ENCODE data around the gene TENM4.
A peak's percentile ranks its signal among the peaks of the same experiment; 100 is the strongest.

Gene TENM4

DNA sequence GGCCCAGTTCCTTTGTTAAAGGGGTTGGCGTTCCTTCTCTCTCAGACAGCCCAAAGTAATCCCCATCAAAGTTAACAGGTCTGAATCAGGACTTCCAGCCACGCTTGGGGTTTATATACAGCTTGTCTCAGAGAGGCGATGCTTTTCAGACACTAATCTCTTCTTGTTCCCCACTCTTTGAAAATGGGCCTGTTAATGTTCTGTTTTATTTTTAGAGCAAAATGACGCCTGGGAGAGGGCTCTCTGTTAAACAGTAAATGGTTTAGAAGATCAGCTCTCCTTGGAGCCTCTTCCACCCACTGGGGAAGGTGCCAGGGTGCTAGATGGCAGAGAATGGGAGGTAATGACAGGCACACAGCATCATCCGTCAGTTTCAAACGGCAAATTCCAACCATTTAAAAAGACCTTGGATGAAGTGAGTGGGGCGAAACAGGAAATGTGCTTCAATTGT lies 630.2 kb downstream of the TENM4 start:
- H3K4me3 ChIP-seq, result no peak overlapping the region
- in situ Hi-C loops (cut with MboI; ENCODE audit: low sequenced_read_pairs), result no loop called here
- H3K36me3 ChIP-seq (replicated peaks), result no peaks in the 10 kb centered on the region
- no peaks in the 10 kb centered on the region for H3K9me3 ChIP-seq
- no peaks in the 10 kb centered on the region for H3K27me3 ChIP-seq (ENCODE audit: low read depth)
- no peak for DNase-seq (ENCODE audit: low spot score in 2 of 2)
- H3K4me1 ChIP-seq, result peaks cover 4% of the 10 kb centered on the region; the same call in 1 of the 2 replicates

DNA sequence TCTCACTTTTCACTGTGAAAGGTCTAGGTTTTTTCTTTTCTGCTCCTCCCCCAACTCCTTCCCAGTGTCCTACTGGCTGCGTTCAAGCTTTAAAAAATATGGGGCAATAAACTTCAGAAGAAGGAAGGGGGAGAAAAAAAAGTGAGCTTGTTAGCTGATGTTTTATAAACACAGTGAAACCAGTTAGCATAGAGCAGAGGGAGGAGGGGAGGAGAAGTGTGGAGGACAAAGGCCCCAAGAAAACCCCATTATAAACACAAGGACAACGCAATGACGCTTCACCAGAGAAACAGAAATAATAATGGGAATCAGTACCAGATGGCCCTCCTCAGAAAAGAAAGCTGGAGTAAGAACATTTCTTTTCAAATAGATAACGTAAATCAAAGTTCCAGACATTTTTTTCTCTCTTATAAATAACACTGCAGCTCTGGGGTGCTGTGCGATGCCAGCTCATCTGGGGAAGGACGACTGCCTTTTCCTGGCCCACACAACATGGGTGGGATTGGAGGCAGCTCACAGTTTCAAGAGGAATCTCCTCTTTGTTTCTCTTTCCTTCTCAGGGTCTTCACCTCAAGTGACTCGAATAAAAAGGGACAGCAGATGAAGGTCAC lies 630.8 kb downstream of the TENM4 start:
- in situ Hi-C loops (cut with MboI; ENCODE audit: low sequenced_read_pairs), result no loop called here
- Histone ChIP-seq H3K4me1 (peaks cover 4% of the 10 kb centered on the region; the same call in 1 of the 2 replicates), H3K9me3 (no peaks in the 10 kb centered on the region), H3K36me3 (replicated peaks) (no peaks in the 10 kb centered on the region), H3K27me3 (ENCODE audit: low read depth) (no peaks in the 10 kb centered on the region), H3K4me3 (no peak overlapping the region)
- DNase-seq (ENCODE audit: low spot score in 2 of 2), result no peak

DNA sequence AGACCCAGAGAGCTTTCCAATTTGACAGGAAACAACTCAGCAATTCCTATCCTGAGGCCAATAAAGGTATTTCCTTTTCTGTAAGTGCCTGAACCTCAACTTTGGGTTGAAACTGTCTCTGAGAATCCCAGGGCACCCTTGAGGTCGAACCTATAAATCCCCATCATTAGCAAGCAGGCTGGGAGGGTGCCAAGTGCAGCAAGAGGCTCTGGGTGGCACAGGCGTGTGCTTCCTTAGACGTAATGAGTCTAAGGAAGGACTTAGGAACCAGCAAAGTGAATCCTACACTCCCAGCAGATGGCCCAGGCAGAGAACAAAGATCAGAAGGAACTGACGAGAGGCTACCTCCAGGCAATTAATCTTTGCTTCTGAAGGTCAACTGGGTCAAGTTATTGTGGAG lies 631.9 kb downstream of the TENM4 start:
- Histone ChIP-seq H3K9me3 (no peaks in the 10 kb centered on the region), H3K4me1 (peaks cover 4% of the 10 kb centered on the region; the same call in 1 of the 2 replicates), H3K27me3 (ENCODE audit: low read depth) (no peaks in the 10 kb centered on the region), H3K36me3 (replicated peaks) (no peaks in the 10 kb centered on the region), H3K4me3 (no peak overlapping the region)
- in situ Hi-C loops (cut with MboI; ENCODE audit: low sequenced_read_pairs), result no loop called here
- no peak for DNase-seq (ENCODE audit: low spot score in 2 of 2)

DNA sequence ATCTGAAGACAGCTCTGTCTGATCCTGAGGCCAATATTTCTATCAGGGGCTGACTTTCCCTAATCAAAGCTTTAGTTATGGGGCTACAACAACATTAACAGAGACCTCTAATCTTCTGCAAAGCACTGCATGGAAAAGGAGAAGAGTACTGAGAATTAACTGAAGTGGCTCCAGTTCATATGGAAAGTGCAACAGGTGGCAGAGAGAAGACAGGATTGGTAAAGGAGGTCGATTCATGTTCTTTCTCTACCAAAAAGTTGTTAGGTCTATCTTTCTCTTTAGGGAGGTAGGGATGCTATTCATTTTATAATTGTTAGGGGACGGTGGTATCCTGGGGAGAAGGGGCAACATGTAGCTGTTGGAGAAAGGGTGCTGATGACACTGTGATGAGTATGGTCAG lies 633.5 kb downstream of the TENM4 start:
- no peaks in the 10 kb centered on the region for H3K9me3 ChIP-seq
- H3K4me1 ChIP-seq, result peaks cover 7% of the 10 kb centered on the region; the same call in 1 of the 2 replicates
- in situ Hi-C loops (cut with MboI; ENCODE audit: low sequenced_read_pairs), result no loop called here
- no peak for DNase-seq (ENCODE audit: low spot score in 2 of 2)
- no peaks in the 10 kb centered on the region for H3K27me3 ChIP-seq (ENCODE audit: low read depth)
- no peaks in the 10 kb centered on the region for H3K36me3 ChIP-seq (replicated peaks)
- no peak overlapping the region for H3K4me3 ChIP-seq

DNA sequence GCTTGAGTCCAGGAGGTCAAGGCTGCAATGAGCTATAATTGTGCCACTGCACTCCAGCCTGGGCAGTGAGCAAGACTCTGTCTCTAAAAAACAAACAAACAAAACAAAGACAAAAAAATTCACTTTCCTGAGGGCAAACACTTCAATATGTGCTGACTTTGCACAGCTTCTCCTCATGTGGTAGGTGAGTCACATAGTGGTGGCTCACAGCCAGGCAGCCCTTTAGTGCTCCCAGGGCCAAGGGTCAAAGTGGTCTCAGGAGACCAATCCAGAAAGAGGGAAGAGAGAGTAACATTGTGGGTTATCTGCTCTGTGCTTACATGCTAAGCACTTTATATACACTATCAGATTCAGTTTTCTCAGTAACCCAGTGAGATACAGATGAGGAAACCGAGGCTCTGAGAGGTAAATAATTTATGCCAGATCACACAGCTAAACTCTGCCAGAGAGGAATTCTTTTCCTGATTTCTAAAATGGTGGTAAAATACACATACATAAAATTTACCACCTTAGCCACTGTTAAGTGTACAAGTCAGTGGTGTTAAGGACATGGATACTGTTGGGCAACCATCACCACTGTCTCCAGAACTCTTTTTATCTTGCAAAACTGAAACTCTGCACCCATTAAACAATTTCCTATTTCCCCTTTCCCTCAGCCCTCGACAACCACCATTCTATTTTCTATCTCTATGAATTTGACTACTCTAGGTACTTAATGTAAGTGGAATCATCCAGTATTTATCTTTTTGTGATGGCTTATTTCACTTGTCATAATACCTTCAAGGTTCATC lies 634.4 kb downstream of the TENM4 start:
- peaks cover 7% of the 10 kb centered on the region; the same call in 1 of the 2 replicates for H3K4me1 ChIP-seq
- no peak for DNase-seq (ENCODE audit: low spot score in 2 of 2)
- no peaks in the 10 kb centered on the region for H3K36me3 ChIP-seq (replicated peaks)
- in situ Hi-C loops (cut with MboI; ENCODE audit: low sequenced_read_pairs), result no loop called here
- H3K4me3 ChIP-seq, result no peak overlapping the region
- H3K27me3 ChIP-seq (ENCODE audit: low read depth), result no peaks in the 10 kb centered on the region
- H3K9me3 ChIP-seq, result no peaks in the 10 kb centered on the region

DNA sequence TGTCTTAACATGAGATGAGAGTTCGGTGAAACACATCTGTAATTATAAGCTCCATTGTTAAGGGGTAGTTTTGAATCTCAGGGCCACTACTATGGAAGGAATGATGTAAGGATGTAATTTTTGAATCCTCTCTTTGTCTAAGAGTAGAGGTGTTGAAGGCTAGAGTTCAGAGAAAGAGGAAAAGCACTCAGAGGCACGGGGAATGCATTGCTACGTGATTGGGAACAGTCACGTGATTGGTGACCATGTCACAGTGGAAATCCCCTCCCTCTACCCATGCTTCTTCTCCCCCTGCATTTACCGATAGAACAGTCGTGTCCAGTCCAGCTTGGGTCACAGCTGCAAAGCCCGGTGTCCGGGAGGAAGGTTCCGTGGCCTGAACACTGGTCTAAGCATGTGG lies 635.8 kb downstream of the TENM4 start:
- H3K9me3 ChIP-seq, result no peaks in the 10 kb centered on the region
- no peaks in the 10 kb centered on the region for H3K36me3 ChIP-seq (replicated peaks)
- H3K4me1 ChIP-seq, result peaks cover 2% of the 10 kb centered on the region; the same call in 1 of the 2 replicates
- no peaks in the 10 kb centered on the region for H3K27me3 ChIP-seq (ENCODE audit: low read depth)
- no peak overlapping the region for H3K4me3 ChIP-seq
- in situ Hi-C loops (cut with MboI; ENCODE audit: low sequenced_read_pairs), result no loop called here
- no peak for DNase-seq (ENCODE audit: low spot score in 2 of 2)

DNA sequence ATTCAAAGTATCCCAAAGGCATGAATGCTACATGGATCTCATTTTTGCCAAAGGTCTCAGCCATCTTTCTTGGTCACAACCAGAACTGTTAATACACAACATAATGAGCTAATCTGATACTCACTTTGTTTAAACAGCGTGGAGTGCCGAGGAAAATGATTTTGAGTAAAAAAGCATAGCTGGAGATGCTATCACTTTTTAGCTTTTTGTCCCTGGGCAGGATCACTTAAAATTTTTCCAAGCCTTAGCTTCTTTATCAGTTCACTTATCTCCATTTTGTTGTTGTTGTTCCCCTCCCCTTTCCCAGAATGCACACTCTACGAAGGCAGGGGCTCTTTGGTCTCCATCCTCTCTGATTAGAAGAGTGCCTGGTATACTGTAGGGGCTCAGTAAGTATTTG lies 636.8 kb downstream of the TENM4 start:
- in situ Hi-C loops (cut with MboI; ENCODE audit: low sequenced_read_pairs), result no loop called here
- DNase-seq (ENCODE audit: low spot score in 2 of 2), result no peak
- Histone ChIP-seq H3K36me3 (replicated peaks) (no peaks in the 10 kb centered on the region), H3K4me1 (0 out of 2 replicates have a peak, but pooled peaks cover 2% of the 10 kb centered on the region), H3K9me3 (no peaks in the 10 kb centered on the region), H3K4me3 (no peak overlapping the region), H3K27me3 (ENCODE audit: low read depth) (no peaks in the 10 kb centered on the region)

DNA sequence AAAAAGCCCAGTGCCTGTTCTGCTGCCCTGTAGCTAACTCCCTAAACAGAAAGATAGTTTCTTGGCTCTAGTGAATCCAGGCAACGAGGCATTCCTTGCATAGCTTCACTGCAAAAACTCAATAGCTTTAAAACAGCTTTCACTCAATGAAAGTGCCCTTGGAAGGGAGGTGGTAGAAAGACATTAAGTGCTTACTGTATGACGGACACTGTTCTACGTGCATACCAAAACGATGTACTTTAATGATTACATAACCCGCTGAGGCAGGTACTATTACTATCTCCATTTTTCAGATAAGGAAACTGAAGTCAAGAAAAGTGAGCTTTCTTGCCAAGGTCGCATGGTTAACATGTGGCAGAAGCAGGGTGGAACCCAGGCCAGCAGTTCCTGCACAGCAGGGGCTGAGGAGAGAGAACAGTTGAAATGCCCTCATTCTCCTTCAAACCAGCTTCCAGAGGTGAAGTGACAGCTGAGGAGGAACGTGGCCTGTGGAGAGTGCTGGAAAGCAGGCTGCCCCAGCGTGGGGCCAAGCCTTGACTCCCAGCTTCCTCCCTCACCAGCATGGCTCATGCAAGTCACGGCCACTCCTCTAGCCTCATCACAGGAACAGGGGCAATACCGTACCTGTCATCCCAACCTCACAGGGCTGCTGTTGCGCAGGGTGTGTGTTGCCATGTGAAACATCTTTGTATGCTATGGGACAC lies 638.6 kb downstream of the TENM4 start:
- H3K36me3 ChIP-seq (replicated peaks), result no peaks in the 10 kb centered on the region
- H3K4me1 ChIP-seq, result 0 out of 2 replicates have a peak, but pooled peaks cover 2% of the 10 kb centered on the region
- no peak overlapping the region for H3K4me3 ChIP-seq
- H3K27me3 ChIP-seq (ENCODE audit: low read depth), result no peaks in the 10 kb centered on the region
- no peak for DNase-seq (ENCODE audit: low spot score in 2 of 2)
- no peaks in the 10 kb centered on the region for H3K9me3 ChIP-seq
- in situ Hi-C loops (cut with MboI; ENCODE audit: low sequenced_read_pairs), result no loop called here

DNA sequence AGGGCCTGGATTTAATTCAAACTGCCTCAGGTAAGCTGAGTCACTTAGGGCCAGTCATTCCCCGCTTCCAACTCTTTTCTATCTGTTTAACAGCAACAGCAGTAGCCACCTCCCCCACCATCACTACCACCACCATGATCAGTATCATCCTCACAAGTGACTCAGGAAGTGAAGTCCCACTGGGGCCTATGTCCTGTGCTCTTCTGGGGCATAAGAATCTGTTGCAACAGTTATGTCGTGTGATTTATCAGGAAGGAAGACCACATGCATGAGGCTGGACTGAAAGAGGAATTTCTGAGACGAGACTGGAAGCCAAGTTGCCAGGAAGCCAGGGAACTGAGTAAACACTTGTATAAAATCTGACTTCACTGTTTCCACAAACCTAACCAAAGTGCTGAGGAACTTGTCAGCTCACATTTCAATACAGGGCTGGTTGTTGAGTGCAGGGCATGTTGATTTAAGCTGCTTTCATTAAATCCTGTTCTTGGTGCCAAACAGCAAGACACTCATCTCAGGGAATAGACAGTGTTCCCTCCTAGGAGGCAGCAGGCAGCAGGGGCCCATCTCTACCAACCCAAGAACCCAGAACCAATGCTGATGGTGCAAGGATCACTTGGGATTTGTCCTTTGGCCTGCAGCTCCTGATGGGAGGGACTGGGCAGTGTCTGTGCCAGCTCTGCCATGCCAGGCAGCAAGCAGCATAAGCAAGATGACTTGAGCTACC lies 639.5 kb downstream of the TENM4 start:
- H3K4me1 ChIP-seq, result 0 out of 2 replicates have a peak, but pooled peaks cover 2% of the 10 kb centered on the region
- in situ Hi-C loops (cut with MboI; ENCODE audit: low sequenced_read_pairs), result no loop called here
- H3K36me3 ChIP-seq (replicated peaks), result no peaks in the 10 kb centered on the region
- no peaks in the 10 kb centered on the region for H3K27me3 ChIP-seq (ENCODE audit: low read depth)
- no peak for DNase-seq (ENCODE audit: low spot score in 2 of 2)
- no peaks in the 10 kb centered on the region for H3K9me3 ChIP-seq
- no peak overlapping the region for H3K4me3 ChIP-seq

DNA sequence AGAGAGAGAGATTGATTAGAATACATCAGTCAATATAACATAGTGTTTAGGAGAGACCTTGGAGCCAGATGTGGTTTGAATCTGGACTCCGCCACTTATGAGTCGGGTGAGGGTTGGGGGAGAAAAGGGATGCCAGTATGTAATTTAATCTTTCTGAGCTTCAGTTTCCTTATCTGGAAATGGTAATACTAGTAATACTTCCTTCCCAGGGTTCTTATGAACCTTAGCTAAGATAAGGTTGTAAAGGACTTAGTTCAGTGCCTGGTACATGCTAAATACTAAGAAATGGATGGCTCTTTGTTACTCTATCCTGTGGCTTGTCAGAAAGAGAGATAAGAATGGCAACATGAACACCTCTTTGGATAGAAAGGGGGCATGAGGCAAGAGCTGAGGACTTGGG lies 640.1 kb downstream of the TENM4 start:
- DNase-seq (ENCODE audit: low spot score in 2 of 2), result no peak
- H3K36me3 ChIP-seq (replicated peaks), result no peaks in the 10 kb centered on the region
- H3K9me3 ChIP-seq, result no peaks in the 10 kb centered on the region
- no peaks in the 10 kb centered on the region for H3K27me3 ChIP-seq (ENCODE audit: low read depth)
- in situ Hi-C loops (cut with MboI; ENCODE audit: low sequenced_read_pairs), result no loop called here
- H3K4me3 ChIP-seq, result no peak overlapping the region
- 0 out of 2 replicates have a peak, but pooled peaks cover 2% of the 10 kb centered on the region for H3K4me1 ChIP-seq

DNA sequence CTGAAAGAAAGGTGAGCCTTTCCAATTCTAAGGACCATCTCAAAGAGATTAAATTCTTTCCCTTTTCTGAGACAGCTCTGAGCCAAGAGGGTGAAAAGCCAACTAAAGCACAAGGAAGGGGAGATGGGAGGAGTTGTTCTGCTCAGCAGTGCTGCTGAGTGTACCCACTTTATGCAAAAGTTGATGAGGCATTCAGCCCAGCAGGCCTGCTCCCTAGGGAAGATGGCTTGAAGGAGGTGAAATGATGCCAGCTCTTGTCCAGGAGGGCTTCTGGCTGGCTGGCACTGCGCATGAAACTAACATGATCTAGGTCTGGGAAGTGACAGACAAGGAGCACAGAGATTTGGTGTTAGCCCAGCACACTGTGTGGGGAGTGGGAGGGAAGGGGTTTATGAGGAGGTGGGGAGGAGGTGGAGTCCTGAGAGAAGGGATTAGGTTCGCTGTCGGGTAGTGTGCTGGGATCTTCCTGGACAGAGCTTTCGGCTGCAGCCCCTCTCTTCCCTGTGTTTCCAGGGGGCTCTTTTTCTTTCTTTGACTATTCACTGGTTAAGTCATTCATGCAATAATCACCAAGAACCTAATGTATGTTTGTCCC lies 640.6 kb downstream of the TENM4 start:
- no peaks in the 10 kb centered on the region for H3K36me3 ChIP-seq (replicated peaks)
- H3K9me3 ChIP-seq, result no peaks in the 10 kb centered on the region
- in situ Hi-C loops (cut with MboI; ENCODE audit: low sequenced_read_pairs), result no loop called here
- no peak overlapping the region for H3K4me3 ChIP-seq
- H3K27me3 ChIP-seq (ENCODE audit: low read depth), result no peaks in the 10 kb centered on the region
- DNase-seq (ENCODE audit: low spot score in 2 of 2), result no peak
- H3K4me1 ChIP-seq, result 0 out of 2 replicates have a peak, but pooled peaks cover 2% of the 10 kb centered on the region

DNA sequence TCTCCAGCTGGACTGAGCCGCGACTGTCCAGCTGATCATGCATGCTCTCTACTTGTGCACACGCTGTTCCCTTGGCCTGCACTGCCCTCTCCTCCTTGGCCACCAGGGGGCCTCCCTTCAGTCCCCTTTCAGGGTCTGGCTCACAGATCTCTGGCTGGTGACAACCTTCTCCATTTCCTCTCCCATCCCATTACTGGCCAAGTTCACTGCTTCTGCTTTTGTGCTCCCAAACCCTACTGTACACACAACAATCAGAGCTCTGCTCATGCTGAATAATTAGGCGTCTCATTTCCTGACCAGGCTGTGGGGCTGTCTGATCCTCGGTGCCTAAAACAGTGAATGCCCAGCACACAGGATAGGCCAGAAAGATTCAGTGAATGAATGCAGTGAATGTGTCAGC lies 642.2 kb downstream of the TENM4 start:
- H3K36me3 ChIP-seq (replicated peaks), result no peaks in the 10 kb centered on the region
- peak; percentile 53 to 85 for DNase-seq (ENCODE audit: low spot score in 2 of 2)
- no peak overlapping the region for H3K4me3 ChIP-seq
- no peaks in the 10 kb centered on the region for H3K4me1 ChIP-seq
- no peaks in the 10 kb centered on the region for H3K27me3 ChIP-seq (ENCODE audit: low read depth)
- H3K9me3 ChIP-seq, result no peaks in the 10 kb centered on the region
- in situ Hi-C loops (cut with MboI; ENCODE audit: low sequenced_read_pairs), result no loop called here

DNA sequence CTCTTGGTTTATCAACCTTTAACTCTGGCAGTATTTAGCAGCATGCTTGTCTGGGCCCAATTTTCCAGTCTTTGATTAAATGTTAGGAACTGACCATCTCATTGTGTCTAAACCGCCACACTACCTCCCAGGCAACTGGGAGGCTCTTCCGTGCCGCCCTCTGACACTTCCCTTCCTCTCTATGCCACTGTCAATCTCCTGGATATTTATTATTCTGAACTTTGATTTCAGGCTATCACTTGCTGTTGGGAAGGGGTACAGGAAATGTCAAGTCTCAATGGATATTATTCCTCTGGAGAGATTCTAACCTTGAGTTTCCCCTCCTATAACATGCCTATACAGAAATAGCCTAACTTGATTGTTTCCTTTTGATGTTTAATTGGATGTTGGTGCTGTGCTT lies 643.3 kb downstream of the TENM4 start:
- in situ Hi-C loops (cut with MboI; ENCODE audit: low sequenced_read_pairs), result no loop called here
- H3K27me3 ChIP-seq (ENCODE audit: low read depth), result no peaks in the 10 kb centered on the region
- H3K36me3 ChIP-seq (replicated peaks), result no peaks in the 10 kb centered on the region
- H3K9me3 ChIP-seq, result no peaks in the 10 kb centered on the region
- H3K4me3 ChIP-seq, result no peak overlapping the region
- no peak for DNase-seq (ENCODE audit: low spot score in 2 of 2)
- H3K4me1 ChIP-seq, result no peaks in the 10 kb centered on the region

Measured in HAP-1 (cell line).